K562 (cell line): ENCODE results near the gene NPR2. TPM values are rescaled to one million over a fixed set of nuclear protein-coding genes. Genes with fewer than 3 reads are reported as not detected.

Experiments
- BRCA1 ChIP-seq, 2 experiments: fragments of 450-650 bp in 1 of 2; sonication (generic) in 1 of 2; formaldehyde crosslinking in 1 of 2; IDR thresholded peaks; 2 replicates each; pipeline versions ENCODE4 v1.5.0 to v1.6.1; 2017 to 2020; ENCODE audit warnings: mild to moderate bottlenecking in 1 of 2, missing genetic modification reagents in 1 of 2
- CBFA2T2 ChIP-seq: fragments of 450-650 bp; conservative IDR thresholded peaks from 2 replicates; pipeline ENCODE4 v1.6.1; 2017; ENCODE audit warnings: mild to moderate bottlenecking
- CTCF ChIP-seq, 3 experiments: IDR thresholded peaks in 2 of 3; conservative IDR thresholded peaks in 1 of 3; 2 replicates each; pipeline ENCODE4 v1.5.1; 2011 to 2012; ENCODE audit warnings: low read length in 3 of 3, mild to moderate bottlenecking in 3 of 3, control low read depth in 2 of 3, improper control_type of control experiment in 1 of 3, inconsistent platforms in 1 of 3, low read depth in 1 of 3, mixed read lengths in 1 of 3, moderate library complexity in 1 of 3; ENCODE audit not compliant: insufficient read depth in 2 of 3
- GATA2 ChIP-seq: sonication (generic); formaldehyde crosslinking; IDR thresholded peaks from 2 replicates; pipeline ENCODE4 v1.4.0; 2020; ENCODE audit warnings: mild to moderate bottlenecking, missing genetic modification reagents
- MTA2 ChIP-seq: fragments of 450-650 bp; IDR thresholded peaks from 2 replicates; pipeline ENCODE4 v1.6.1; 2016; ENCODE audit warnings: low read depth
- MYC ChIP-seq, 2 experiments: fragments of 250-450 bp in 1 of 2; sonication (Bioruptor Pico) in 1 of 2; IDR thresholded peaks; 2 replicates each; pipeline versions ENCODE4 v1.5.1 to v1.6.1; 2012 to 2021; ENCODE audit warnings: low read depth in 2 of 2, borderline replicate concordance in 1 of 2, improper control_type of control experiment in 1 of 2, low read length in 1 of 2, mild to moderate bottlenecking in 1 of 2, moderate library complexity in 1 of 2
- NCOA1 ChIP-seq: fragments of 450-650 bp; IDR thresholded peaks from 2 replicates; pipeline ENCODE4 v1.6.1; 2016; ENCODE audit warnings: low read depth
- NCOR1 ChIP-seq: fragments of 450-650 bp; IDR thresholded peaks from 2 replicates; pipeline ENCODE4 v1.6.1; 2016; ENCODE audit warnings: mild to moderate bottlenecking, moderate library complexity
- NFIC ChIP-seq: fragments of 450-650 bp; IDR thresholded peaks from 2 replicates; pipeline ENCODE4 v1.6.1; 2017; ENCODE audit warnings: mild to moderate bottlenecking, inconsistent platforms
- NKRF ChIP-seq: fragments of 450-650 bp; IDR thresholded peaks from 2 replicates; pipeline ENCODE4 v1.6.1; 2016; ENCODE audit warnings: borderline replicate concordance
- POLR2AphosphoS5 ChIP-seq: IDR thresholded peaks from 2 replicates; pipeline ENCODE4 v1.6.1; 2011; ENCODE audit warnings: mild to moderate bottlenecking, low read depth, low read length, moderate library complexity; ENCODE audit not compliant: control insufficient read depth, insufficient read depth
- POLR2G ChIP-seq: fragments of 200-400 bp; formaldehyde crosslinking; IDR thresholded peaks from 2 replicates; pipeline ENCODE4 v1.6.1; 2017; ENCODE audit warnings: low read depth, mild to moderate bottlenecking, antibody characterized with exemption, low read length, moderate library complexity
- SMARCA4 ChIP-seq: fragments of 450-650 bp; IDR thresholded peaks from 2 replicates; pipeline ENCODE4 v1.6.1; 2016
- SPI1 ChIP-seq: IDR thresholded peaks from 2 replicates; pipeline ENCODE4 v1.6.1; 2011; ENCODE audit warnings: low read depth, low read length, control low read depth, borderline replicate concordance
- THAP12 ChIP-seq: fragments of 250-450 bp; sonication (Bioruptor Pico); IDR thresholded peaks from 2 replicates; pipeline ENCODE4 v1.9.0; 2021; ENCODE audit warnings: mild to moderate bottlenecking, inconsistent platforms
- ZKSCAN1 ChIP-seq: fragments of 150-350 bp; IDR thresholded peaks from 2 replicates; pipeline ENCODE4 v1.6.1; 2016; ENCODE audit warnings: low read depth, low read length
- polyA plus RNA-seq, 8 experiments: library from polyadenylated mRNA; depleted of rRNA in 4 of 8; stranded (reverse) in 5 of 8; unstranded in 3 of 8; fragments of >200 nt; fragmentation: Nextera tagmentation in 2 of 8; fragmentation: Illumina TruSeq in 1 of 8; extraction: Ambion mirVana in 2 of 8; extraction: Trizol in 1 of 8; gene quantifications; 2 replicates each; pipeline versions ENCODE4 v1.2.1 to v1.2.3, GENCODE V29; 2011 to 2014; ENCODE audit warnings: inconsistent platforms in 1 of 8, missing spikeins in 1 of 8
- total RNA-seq, 7 experiments: library from RNA; depleted of rRNA in 6 of 7; stranded (reverse); fragments of >200 nt in 6 of 7; fragmentation: Illumina TruSeq in 2 of 7; extraction: Trizol in 2 of 7; gene quantifications; 2 replicates each; pipeline versions ENCODE4 v1.2.1 to v1.2.3, GENCODE V29; 2011 to 2021; ENCODE audit warnings: low replicate concordance in 1 of 7

NPR2 gene
- total and polyA plus RNA-seq, 9 of the 15 experiments (the other 6 are each of a cell fraction or from before 2014, with no cell fraction given) = 2.4 to 12.9 (median 6.0) TPM

GRCh38 chr9:35801328-35802128 lies 10.1 kb downstream of the NPR2 start (continued):
- TF ChIP-seq POLR2G (no peak), CTCF (IDR thresholded peaks at IDR 0.05 in 2 of 3, conservative IDR thresholded peaks at IDR 0.05 in 1 of 3; ENCODE audit: insufficient read depth in 2 of 3, low read depth in 1 of 3, low read length in 3 of 3) (peak in 2 of 3 experiments; percentile 14 to 15; a peak in 1 of 6 replicates), SPI1 (0 out of 2 replicates have a peak, but pooled peaks have one; percentile 12), POLR2AphosphoS5 (peak; percentile 42; the same call in 1 of the 2 replicates), THAP12 (CRISPR knock-in tag) (no peak), NCOR1 (peak; percentile 75), SMARCA4 (peak; percentile 53; the same call in 1 of the 2 replicates), MYC (IDR thresholded peaks at IDR 0.05; ENCODE audit: low read depth, low read length) (0 out of 2 replicates have a peak, but pooled peaks have one; percentile 18), MYC (CRISPR knock-in tag; IDR thresholded peaks at IDR 0.05; ENCODE audit: borderline replicate concordance, low read depth) (no peak), NCOA1 (no peak), CBFA2T2 (peak; percentile 76), GATA2 (CRISPR knock-in tag) (0 out of 2 replicates have a peak, but pooled peaks have one; percentile 40), ZKSCAN1 (0 out of 2 replicates have a peak, but pooled peaks have one; percentile 24), BRCA1 (IDR thresholded peaks at IDR 0.05) (no peak), BRCA1 (CRISPR knock-in tag; IDR thresholded peaks at IDR 0.05) (no peak), MTA2 (0 out of 2 replicates have a peak, but pooled peaks have one; percentile 16), NKRF (no peak), NFIC (peak; percentile 57)
